Measurements from ENCODE around the gene CCDC74A.
"Not testable (repeated sequence)": the region's sequence is repeated elsewhere in the genome, so short reads cannot be mapped to it uniquely, and the experiment has no call there.

GRCh38 chr2:131498321-131498973 lies 29.2 kb upstream of the CCDC74A start:
- TF ChIP-seq, protein P1, sequence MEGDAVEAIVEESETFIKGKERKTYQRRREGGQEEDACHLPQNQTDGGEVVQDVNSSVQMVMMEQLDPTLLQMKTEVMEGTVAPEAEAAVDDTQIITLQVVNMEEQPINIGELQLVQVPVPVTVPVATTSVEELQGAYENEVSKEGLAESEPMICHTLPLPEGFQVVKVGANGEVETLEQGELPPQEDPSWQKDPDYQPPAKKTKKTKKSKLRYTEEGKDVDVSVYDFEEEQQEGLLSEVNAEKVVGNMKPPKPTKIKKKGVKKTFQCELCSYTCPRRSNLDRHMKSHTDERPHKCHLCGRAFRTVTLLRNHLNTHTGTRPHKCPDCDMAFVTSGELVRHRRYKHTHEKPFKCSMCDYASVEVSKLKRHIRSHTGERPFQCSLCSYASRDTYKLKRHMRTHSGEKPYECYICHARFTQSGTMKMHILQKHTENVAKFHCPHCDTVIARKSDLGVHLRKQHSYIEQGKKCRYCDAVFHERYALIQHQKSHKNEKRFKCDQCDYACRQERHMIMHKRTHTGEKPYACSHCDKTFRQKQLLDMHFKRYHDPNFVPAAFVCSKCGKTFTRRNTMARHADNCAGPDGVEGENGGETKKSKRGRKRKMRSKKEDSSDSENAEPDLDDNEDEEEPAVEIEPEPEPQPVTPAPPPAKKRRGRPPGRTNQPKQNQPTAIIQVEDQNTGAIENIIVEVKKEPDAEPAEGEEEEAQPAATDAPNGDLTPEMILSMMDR (IDR thresholded peaks at IDR 0.05) = not testable (repeated sequence)
- TF ChIP-seq REST (IDR thresholded peaks at IDR 0.05; ENCODE audit: insufficient read depth in 1 of 2, low read depth in 2 of 2, low read length in 1 of 2) = not testable (repeated sequence)
